Colonic mucosa (tissue), 4 donors: ENCODE measurements around the gene NPC2. TPM values are rescaled to one million over a fixed set of nuclear protein-coding genes. Genes with fewer than 3 reads are reported as not detected.

Experiments used
- DNase-seq: peaks from one replicate; pipeline ENCODE4 v3.0.0-alpha.2; 2020
- H3K27ac ChIP-seq: fragments of 200-600 bp; one replicate; pipeline ENCODE4 v1.8.0; 2021
- H3K27me3 ChIP-seq: fragments of 200-600 bp; one replicate; pipeline ENCODE4 v1.8.0; 2021
- H3K36me3 ChIP-seq: fragments of 200-600 bp; one replicate; pipeline ENCODE4 v1.8.0; 2021
- H3K4me1 ChIP-seq: fragments of 200-600 bp; one replicate; pipeline ENCODE4 v1.8.0; 2021; ENCODE audit warnings: mild to moderate bottlenecking
- H3K4me3 ChIP-seq: fragments of 200-600 bp; one replicate; pipeline ENCODE4 v1.8.0; 2021
- H3K9ac ChIP-seq, 2 donors: one replicate each; pipeline ENCODE4 v1.7.0; 2013; ENCODE audit warnings: control low read depth in 2 of 2, low read depth in 2 of 2, low read length in 2 of 2
- H3K9me3 ChIP-seq: fragments of 200-600 bp; one replicate; pipeline ENCODE4 v1.8.0; 2021
- intact Hi-C: fragments of 100-400 bp; cut with DNase I; formaldehyde crosslinking; loops from one replicate; pipeline ENCODE4 v1.14.1; 2022
- total RNA-seq, 2 donors: library from RNA; stranded (reverse); fragmentation: NEBNext Ultra II Directional in 1 of 2; extraction: Animal tissue kit (Norgen Biotek cat#: 25700) in 1 of 2; gene quantifications; one replicate each; pipeline ENCODE4 v1.2.1, GENCODE V29; 2021
- TF ChIP-seq, protein P1 (sequence below): fragments of 200-600 bp; IDR thresholded peaks from one replicate; pipeline ENCODE4 v1.8.0; 2022; ENCODE audit warnings: antibody characterized with exemption, mild to moderate bottlenecking
- donor health status: healthy.
- donor health status: DM: no; HTN: no; CAD: no.
- donor health status: DM: no; HTN: no; CAD: no.

NPC2 gene
- total RNA-seq, 2 donors from 2014 or later, result 93.6 to 233 TPM

DNA sequence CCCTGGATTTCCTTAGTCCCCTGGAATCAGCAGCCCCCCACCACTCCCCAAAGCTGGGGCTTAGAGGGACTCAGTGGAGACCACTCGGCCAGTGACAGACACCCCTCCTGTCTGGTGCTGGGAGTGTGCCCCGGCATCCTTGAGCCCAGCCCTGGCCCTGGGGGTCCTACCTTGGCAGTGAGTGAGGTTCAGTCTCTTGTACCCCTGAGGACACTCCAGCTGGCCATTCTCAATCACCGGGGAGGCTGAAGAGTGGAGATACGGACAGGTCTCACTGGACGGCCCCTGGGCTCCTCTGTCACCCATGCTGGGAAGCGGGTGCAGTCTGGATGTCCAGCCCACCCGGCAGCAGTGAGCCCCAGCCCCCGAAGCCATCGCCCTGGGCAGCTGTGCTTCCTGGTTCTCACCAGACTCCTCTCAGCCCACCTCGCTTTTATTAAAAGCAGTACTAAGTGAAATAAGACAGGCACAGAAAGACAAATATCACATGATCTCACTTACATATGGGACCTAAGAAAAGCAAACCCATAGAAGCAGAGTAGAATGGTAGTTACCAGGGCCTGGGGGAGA lies 42.7 kb upstream of the NPC2 start:
- H3K36me3 ChIP-seq, result no peaks in the 10 kb centered on the region
- no peaks in the 10 kb centered on the region for H3K9me3 ChIP-seq
- no peak overlapping the region for H3K9ac ChIP-seq
- H3K27me3 ChIP-seq, result no peaks in the 10 kb centered on the region
- intact Hi-C loops, result no loop called here
- TF ChIP-seq, protein P1, sequence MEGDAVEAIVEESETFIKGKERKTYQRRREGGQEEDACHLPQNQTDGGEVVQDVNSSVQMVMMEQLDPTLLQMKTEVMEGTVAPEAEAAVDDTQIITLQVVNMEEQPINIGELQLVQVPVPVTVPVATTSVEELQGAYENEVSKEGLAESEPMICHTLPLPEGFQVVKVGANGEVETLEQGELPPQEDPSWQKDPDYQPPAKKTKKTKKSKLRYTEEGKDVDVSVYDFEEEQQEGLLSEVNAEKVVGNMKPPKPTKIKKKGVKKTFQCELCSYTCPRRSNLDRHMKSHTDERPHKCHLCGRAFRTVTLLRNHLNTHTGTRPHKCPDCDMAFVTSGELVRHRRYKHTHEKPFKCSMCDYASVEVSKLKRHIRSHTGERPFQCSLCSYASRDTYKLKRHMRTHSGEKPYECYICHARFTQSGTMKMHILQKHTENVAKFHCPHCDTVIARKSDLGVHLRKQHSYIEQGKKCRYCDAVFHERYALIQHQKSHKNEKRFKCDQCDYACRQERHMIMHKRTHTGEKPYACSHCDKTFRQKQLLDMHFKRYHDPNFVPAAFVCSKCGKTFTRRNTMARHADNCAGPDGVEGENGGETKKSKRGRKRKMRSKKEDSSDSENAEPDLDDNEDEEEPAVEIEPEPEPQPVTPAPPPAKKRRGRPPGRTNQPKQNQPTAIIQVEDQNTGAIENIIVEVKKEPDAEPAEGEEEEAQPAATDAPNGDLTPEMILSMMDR, result no peak
- no peak for DNase-seq
- no peak overlapping the region for H3K27ac ChIP-seq
- no peak overlapping the region for H3K4me3 ChIP-seq
- H3K4me1 ChIP-seq, result no peaks in the 10 kb centered on the region

DNA sequence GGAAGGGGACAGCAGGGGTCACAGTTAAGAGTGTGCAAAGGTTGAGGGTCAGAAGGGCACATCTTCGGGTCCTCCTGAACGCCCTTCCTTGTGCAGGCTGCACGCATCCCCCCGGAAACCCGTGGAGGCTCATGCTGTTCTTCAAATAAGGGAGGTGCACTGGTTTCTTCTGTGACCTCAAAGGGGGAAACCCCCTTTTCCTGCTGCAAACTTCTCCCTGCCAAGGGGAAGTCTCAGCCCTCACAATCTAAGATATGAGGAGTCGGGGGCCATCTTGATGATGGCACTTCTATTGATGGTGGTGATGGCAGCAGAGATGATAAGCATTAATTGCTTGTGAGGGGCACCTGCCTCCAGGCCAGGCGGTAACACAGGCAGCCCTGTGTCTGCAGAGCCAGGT lies 40.5 kb upstream of the NPC2 start:
- no peaks in the 10 kb centered on the region for H3K36me3 ChIP-seq
- H3K27me3 ChIP-seq, result no peaks in the 10 kb centered on the region
- TF ChIP-seq, protein P1, result no peak
- intact Hi-C loops, result no loop called here
- H3K27ac ChIP-seq, result no peak overlapping the region
- DNase-seq, result no peak
- H3K9me3 ChIP-seq, result no peaks in the 10 kb centered on the region
- no peak overlapping the region for H3K4me3 ChIP-seq
- no peaks in the 10 kb centered on the region for H3K4me1 ChIP-seq
- no peak overlapping the region for H3K9ac ChIP-seq

DNA sequence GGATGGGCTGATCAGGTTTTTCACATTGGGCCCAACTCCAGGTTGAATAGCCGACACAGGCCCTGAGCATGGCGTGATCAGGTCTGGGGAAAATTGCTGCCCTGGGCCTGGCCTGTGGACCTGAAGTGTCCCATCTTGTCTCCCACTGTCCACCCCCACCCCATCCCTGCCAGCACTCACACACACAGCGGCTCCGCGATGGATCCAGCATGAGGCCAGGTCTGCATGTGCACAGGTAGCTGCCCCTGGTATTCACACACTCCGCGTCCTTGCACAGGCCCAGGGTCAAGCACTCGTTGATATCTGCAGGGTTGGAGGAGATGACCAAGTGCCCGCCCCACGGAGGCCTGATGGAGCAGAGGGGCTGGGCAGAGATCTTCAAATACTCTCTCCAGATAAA lies 39.1 kb upstream of the NPC2 start:
- no peaks in the 10 kb centered on the region for H3K27me3 ChIP-seq
- TF ChIP-seq, protein P1, result no peak

DNA sequence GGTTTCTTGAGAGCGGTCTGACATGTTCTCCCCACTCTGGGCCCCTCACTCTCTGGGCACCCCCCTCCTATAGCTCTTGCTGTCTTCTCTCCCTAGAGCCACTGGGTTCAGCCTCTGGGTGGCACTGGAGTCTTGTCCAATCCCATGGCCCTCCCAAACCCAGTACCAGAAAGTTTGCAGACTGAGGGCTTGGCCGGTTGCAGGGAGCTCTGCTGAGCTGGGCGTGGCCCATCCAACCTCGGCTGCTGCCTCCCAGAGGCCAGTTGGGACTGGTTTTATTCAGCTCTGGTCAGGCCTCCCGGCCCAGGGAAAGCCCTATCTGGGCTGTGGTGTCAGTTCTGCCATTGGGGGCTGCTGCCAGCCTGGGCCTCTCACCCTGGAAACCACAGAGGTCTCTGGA lies 38.4 kb upstream of the NPC2 start:
- TF ChIP-seq, protein P1, result no peak
- Histone ChIP-seq H3K36me3 (no peaks in the 10 kb centered on the region), H3K9me3 (no peaks in the 10 kb centered on the region), H3K27me3 (no peaks in the 10 kb centered on the region), H3K9ac (no peak overlapping the region), H3K4me1 (no peaks in the 10 kb centered on the region), H3K4me3 (no peak overlapping the region), H3K27ac (no peak overlapping the region)
- DNase-seq, result peak; percentile 45
- intact Hi-C loops, result no loop called here

More for the DNA sequence above, 39.1 kb upstream of the NPC2 start:
- H3K4me3 ChIP-seq, result no peak overlapping the region
- H3K4me1 ChIP-seq, result no peaks in the 10 kb centered on the region
- no peaks in the 10 kb centered on the region for H3K36me3 ChIP-seq
- DNase-seq, result no peak
- intact Hi-C loops, result no loop called here
- H3K27ac ChIP-seq, result no peak overlapping the region
- no peaks in the 10 kb centered on the region for H3K9me3 ChIP-seq
- H3K9ac ChIP-seq, result no peak overlapping the region

DNA sequence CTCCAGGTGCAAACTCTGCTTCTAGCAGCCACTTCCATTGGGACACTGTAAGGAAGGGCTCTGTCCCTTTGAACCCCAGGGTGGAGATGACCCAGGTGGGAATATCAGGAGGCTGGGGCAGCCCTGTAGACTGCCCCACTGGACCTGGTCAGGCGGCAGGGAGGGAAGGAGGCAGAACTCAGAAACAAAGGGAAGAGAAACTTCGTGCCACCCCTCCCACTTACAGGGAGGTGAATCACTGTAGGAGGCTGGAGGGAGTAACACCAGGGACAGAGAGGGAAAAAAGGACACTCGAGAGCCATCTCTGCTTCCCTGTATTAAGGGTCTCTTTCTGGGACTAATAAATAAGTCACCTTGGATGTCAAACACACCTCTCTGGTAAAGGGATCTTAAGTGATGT lies 37.9 kb upstream of the NPC2 start:
- H3K9ac ChIP-seq, result no peak overlapping the region
- TF ChIP-seq, protein P1, result no peak

More for the DNA sequence above, 37.9 kb upstream of the NPC2 start:
- intact Hi-C loops, result no loop called here
- no peaks in the 10 kb centered on the region for H3K9me3 ChIP-seq
- H3K36me3 ChIP-seq, result no peaks in the 10 kb centered on the region
- H3K4me3 ChIP-seq, result no peak overlapping the region
- DNase-seq, result no peak
- H3K27me3 ChIP-seq, result no peaks in the 10 kb centered on the region
- H3K27ac ChIP-seq, result no peak overlapping the region
- H3K4me1 ChIP-seq, result no peaks in the 10 kb centered on the region
